COLO668 (cell line): ENCODE measurements around the gene RABL6.
"Not testable (repeated sequence)": the region's sequence is repeated elsewhere in the genome, so short reads cannot be mapped to it uniquely, and the experiment has no call there.

Source experiments
- DNase-seq: peaks from one replicate; lab custom pipeline; 2025; ENCODE audit not compliant: unreplicated experiment; lab: John Stamatoyannopoulos, UW

Gene RABL6

DNA sequence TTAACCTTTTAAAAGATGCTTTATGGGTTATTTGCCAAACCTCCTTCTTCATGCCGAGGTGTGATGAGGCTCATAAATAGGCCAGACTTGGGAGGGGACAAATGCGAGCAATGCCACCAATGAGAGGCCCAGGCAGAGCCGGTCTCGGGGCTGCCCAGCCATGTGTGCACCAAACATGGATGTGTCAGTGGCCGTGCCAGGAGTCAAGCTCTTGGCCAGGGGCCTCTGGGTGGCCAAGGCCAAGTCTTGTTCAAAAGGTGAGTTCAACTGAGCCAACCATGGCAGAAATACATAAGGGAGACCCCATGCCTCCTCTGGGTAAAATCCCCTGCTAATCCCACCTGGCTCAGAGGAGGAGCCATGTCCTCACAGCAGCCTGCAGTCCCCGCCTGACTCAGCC, 32.6 kb upstream of the RABL6 start:
- DNase-seq, result no peak

GRCh38 chr9:136776947-136777346, 30.8 kb upstream of the RABL6 start:
- no peak for DNase-seq

GRCh38 chr9:136777359-136777758, 30.4 kb upstream of the RABL6 start:
- no peak for DNase-seq

DNA sequence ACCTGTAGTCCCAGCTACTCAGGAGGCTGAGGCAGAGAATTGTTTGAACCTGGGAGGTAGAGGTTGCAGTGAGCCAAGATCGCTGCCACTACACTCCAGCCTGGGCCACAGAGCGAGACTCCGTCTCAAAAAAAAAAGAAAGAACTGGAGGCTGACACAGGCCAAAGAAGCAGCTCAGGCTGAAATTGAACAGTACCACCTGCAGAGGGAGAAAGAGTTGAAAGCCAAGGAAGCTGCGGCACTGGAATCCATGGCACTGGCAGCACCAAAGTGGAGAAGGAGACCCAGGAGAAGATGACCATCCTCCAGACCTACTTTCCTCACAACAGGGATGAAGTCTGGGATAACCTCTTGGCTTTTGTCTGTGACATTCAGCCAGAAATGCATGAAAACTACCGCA, 27.9 kb upstream of the RABL6 start:
- no peak for DNase-seq

DNA sequence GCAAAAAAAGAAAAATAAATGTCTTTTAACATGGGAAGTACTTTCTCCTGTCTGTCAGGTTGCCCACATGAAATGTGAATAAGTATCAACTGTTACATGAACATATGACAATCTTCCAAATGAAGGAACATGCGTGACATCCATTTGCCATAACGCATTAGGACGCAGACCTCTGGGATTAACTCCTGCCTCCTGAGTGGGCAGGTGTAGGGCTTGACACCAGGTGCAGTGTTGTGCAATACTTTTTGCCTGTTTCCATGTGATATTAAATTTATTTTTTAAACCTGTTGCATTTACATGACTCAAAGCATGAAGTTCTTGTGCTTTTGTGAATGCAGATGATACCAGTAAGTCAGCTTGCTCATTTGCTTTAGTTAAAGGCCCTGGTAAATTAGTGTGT, 25.3 kb upstream of the RABL6 start:
- no peak for DNase-seq

DNA sequence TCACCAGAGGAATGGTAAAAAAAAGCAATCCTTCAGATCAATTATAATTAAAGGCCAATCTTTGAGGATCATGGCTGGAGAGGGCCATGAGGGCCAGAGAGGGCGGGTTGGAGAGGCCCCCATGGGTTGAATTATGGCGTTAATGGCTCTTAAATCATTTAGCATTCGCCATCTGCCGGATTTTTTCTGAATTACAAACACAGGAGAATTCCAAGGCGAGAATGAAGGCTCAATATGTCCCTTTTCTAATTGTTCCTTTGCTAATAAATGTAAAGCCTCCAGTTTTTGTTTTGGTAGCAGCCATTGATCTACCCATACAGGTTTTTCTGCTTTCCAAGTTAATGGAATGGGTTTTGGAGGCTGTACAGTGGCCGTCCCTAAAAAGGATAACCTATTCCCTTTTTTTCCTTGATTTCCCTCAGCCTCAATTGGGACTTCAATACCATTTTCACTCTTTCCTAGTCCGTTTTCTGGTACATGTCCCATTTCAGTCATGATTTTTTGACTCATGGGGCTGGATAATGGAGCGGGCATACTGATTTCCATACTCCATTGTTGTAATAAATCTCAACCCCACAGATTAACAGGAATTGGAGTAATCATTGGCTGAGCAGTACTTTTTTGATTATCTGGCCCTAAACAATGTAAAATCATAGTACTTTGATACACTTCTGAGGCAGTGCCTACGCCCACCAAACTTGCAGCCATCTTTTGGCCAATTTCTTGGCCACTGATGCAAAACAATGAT, 23.3 kb upstream of the RABL6 start:
- DNase-seq, result peak; percentile 35

DNA sequence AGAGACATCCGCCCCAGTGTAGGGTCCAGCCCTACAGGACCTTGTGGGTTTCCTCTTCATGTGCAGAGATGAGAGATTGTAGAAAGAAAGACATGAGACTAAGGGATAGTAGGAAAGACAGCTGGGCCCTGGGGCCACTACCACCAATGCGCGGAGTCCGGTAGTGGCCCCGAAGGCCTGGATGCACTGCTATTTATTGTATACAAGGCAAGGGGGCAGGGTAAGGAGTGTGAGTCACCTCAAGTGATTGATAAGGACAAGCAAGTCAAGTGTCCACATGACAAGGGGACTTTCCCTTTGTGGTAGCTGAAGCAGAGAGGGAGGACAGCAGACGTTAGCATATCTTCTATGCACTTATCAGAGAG, 22.8 kb upstream of the RABL6 start:
- no peak for DNase-seq

DNA sequence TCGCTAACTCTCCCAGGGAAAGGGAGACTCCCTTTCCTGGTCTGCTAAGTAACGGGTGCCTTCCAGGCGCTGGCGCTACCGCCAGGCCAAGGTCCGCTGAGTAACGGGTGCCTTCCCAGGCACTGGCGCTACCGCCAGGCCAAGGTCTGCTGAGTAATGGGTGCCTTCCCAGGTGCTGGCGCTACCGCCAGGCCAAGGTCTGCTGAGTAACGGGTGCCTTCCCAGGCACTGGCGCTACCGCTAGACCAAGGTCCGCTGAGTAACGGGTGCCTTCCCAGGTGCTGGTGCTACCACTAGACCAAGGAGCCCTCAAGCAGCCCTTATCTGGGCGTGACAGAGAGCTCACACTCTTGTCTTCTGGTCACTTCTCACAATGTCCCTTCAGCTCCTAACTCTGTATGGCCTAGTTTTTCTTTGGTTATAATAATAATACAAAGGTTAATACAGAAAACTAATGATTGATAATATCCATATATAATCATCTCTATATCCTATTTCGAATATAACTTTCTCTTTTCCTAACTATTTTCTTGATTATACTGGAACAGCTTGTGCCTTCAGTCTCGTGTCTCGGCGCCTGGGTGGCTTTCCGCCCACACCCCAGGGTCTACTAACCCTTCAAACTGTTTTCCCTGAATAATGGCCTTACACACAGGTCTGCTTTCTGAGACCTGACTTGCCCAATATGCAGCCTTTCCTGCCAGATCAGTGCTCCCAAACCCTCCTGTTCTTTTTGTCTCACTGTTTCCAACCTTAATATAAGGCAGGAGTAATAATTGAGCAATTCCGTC, 22.0 kb upstream of the RABL6 start:
- not testable (repeated sequence) for DNase-seq

DNA sequence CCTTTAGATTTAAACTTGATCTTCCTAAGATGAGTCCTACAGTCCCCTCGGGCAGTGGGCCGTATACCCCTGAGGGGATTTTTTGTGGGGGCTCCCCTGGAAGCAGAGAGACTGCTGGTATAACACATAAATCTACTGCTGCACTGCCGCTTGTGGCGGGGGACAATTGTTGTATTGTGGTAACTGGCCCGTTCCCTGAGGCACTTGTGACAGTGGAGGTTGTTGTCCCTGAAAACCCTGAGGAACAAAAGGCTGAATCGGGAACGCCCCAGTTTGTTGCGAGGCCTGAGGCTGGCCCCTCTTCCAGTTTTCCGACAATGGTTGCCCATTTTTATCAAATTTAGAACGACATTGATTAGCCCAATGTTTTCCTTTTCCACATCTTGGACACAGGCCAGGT, 21.3 kb upstream of the RABL6 start:
- no peak for DNase-seq

DNA sequence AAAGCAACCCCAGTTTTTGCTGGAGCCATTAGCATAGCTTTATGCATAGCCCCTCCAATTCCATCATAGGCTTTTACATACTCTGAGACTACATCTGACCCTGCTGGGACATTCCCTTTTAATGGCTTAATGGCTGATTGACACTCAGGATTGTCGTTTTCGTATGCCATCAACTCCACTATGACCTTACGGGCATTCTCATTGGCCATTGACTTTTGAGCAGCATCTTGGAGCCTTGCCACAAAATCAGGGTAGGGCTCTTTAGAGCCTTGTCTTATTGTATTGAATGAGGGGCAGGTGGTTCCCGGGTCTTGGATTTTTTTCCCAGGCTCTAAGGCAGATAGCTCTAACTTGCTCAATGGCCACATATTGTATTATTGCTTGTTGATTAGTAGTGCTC, 20.8 kb upstream of the RABL6 start:
- DNase-seq, result not testable (repeated sequence)

DNA sequence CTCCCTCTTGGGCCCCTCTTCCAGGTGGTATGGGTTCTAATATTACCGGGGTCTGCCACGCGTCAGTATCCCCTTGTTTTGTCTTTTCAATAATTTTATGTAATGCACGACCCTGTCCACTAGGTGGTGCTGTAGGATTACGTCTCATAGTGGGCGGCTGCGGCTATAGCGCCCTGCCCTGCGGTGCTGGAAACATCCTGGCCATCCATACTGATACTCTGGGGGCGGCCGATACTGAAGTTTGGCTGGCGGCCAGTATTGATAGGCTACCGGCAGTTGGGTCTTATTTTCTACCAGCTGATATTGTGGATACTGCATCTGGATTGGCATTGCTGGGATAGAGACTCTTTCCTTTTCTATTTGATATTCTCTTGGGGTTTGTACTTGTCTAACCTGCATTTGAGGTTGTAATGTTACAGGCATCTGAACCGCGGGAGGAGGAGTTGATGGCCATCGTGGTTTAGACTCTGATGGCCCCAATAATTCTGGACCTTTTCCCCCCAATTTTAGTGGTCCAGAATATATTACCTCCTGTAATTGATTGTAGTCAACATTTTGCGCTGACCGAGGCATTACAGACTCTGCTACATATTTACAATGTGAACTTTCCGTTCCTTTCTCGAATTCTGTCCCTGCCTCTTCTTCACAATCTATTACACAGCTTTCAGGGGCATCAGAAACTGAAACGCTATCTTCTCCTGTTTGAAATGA, 19.9 kb upstream of the RABL6 start:
- DNase-seq, result peak; percentile 78

GRCh38 chr9:136788644-136789522, 18.9 kb upstream of the RABL6 start:
- peak; percentile 35 for DNase-seq

GRCh38 chr9:136789523-136789937, 18.2 kb upstream of the RABL6 start:
- no peak for DNase-seq

- peak; percentile 100 for DNase-seq
Observed at GRCh38 chr9:136790640-136791515, 16.9 kb upstream of the RABL6 start, which contains the start of gene TMEM141. Gene TMEM141 (plus strand): TSS chr9:136791344. CDS start chr9:136791371, 27 bp downstream.

- DNase-seq, result peak; percentile 81
Observed at GRCh38 chr9:136791516-136792276, 16.1 kb upstream of the RABL6 start.

- DNase-seq, result no peak
Observed at GRCh38 chr9:136792321-136793085, 15.2 kb upstream of the RABL6 start.

GRCh38 chr9:136793086-136793946, 14.4 kb upstream of the RABL6 start:
- peak; percentile 23 for DNase-seq
